NB4 (cell line): ENCODE results near the gene GABRG3.

Source experiments
- CTCF ChIP-seq: IDR thresholded peaks from one replicate; pipeline ENCODE4 v1.5.1; 2012; ENCODE audit warnings: low read depth, low read length
- POLR2A ChIP-seq: IDR thresholded peaks from 2 replicates; pipeline ENCODE4 v1.6.1; 2011; ENCODE audit warnings: mild to moderate bottlenecking; ENCODE audit not compliant: insufficient read length; ENCODE audit errors: extremely low read depth

- TF ChIP-seq CTCF: no peak
- TF ChIP-seq POLR2A: no peak
Observed at GRCh38 chr15:27480141-27480530, 509.2 kb downstream of the GABRG3 start.
